ENCODE results near the gene CPA3.

GRCh38 chr3:148853076-148853475 lies 12.0 kb upstream of the CPA3 start:
- TF ChIP-seq CTCF (IDR thresholded peaks at IDR 0.05) (no peak), POLR2A (IDR thresholded peaks at IDR 0.05) (no peak)
